Measurements from ENCODE around the gene MFSD1.

DNA sequence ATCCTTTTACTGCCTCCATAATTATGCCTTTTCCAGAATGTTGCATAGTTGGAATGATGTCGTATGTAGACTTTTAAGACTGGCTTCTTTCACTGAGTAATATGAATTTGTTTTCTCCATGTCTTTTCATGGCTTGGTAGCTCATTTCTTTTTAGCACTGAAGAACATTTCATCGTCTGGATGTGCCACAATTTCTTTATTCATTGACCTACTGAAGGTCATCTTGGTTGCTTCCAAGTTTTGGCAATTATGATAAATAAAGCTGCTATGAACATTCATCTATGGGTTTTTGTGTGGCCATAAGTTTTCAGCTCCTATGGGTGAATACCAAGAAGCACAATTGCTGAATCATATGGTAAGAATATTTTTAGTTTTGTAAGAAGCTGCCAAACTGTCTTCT lies 46.4 kb upstream of the MFSD1 start:
- TF ChIP-seq, protein P1, sequence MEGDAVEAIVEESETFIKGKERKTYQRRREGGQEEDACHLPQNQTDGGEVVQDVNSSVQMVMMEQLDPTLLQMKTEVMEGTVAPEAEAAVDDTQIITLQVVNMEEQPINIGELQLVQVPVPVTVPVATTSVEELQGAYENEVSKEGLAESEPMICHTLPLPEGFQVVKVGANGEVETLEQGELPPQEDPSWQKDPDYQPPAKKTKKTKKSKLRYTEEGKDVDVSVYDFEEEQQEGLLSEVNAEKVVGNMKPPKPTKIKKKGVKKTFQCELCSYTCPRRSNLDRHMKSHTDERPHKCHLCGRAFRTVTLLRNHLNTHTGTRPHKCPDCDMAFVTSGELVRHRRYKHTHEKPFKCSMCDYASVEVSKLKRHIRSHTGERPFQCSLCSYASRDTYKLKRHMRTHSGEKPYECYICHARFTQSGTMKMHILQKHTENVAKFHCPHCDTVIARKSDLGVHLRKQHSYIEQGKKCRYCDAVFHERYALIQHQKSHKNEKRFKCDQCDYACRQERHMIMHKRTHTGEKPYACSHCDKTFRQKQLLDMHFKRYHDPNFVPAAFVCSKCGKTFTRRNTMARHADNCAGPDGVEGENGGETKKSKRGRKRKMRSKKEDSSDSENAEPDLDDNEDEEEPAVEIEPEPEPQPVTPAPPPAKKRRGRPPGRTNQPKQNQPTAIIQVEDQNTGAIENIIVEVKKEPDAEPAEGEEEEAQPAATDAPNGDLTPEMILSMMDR (IDR thresholded peaks at IDR 0.05) = no peak
- TF ChIP-seq EP300 (IDR thresholded peaks at IDR 0.05) (no peak), POLR2A (IDR thresholded peaks at IDR 0.05) (no peak), POLR2AphosphoS5 (IDR thresholded peaks at IDR 0.05) (no peak)

Measured in upper lobe of left lung (tissue), 4 donors.